Right atrium auricular region (tissue), 2 donors: ENCODE results near the gene SLCO2A1. TPM values are rescaled to one million over a fixed set of nuclear protein-coding genes. Genes with fewer than 3 reads are reported as not detected.

Experiments
- DNase-seq: peaks from one replicate; pipeline ENCODE4 v3.0.0-alpha.2; 2019; ENCODE audit warnings: low spot score
- H3K27ac ChIP-seq, 2 donors: fragments of 200-600 bp; sonication (generic); 1 replicate in 1 of 2; 2 replicates in 1 of 2; pipeline ENCODE4 v1.5.1; 2016 to 2019
- H3K27me3 ChIP-seq, 2 donors: fragments of 200-600 bp; sonication (generic); one replicate each; pipeline versions ENCODE4 v1.5.1 to v1.6.0; 2017 to 2019
- H3K36me3 ChIP-seq: fragments of 200-600 bp; sonication (generic); one replicate; pipeline ENCODE4 v1.5.1; 2016
- H3K4me1 ChIP-seq, 2 donors: fragments of 200-600 bp; sonication (generic); one replicate each; pipeline versions ENCODE4 v1.5.1 to v1.6.0; 2017 to 2019
- H3K4me3 ChIP-seq, 2 donors: fragments of 200-600 bp; sonication (generic); 1 replicate in 1 of 2; 2 replicates in 1 of 2; pipeline ENCODE4 v1.5.1; 2017 to 2019; ENCODE audit warnings: mild to moderate bottlenecking in 1 of 2, moderate library complexity in 1 of 2
- H3K9me3 ChIP-seq, 2 donors: fragments of 200-600 bp; sonication (generic); one replicate each; pipeline ENCODE4 v1.5.1; 2019
- CTCF ChIP-seq, 2 donors: fragments of 200-600 bp; sonication (generic); IDR thresholded peaks; one replicate each; pipeline ENCODE4 v1.5.1; 2019; ENCODE audit warnings: antibody characterized with exemption in 2 of 2
- total RNA-seq, 2 donors: library from RNA; depleted of rRNA; stranded (reverse); fragments of >200 nt; gene quantifications; one replicate each; pipeline ENCODE4 v1.1.0, GENCODE V29; 2016

The SLCO2A1 gene
- total RNA-seq, 2 donors from 2014 or later = 15.1 to 36.4 TPM

- Histone ChIP-seq H3K27me3 (no peaks in the 10 kb centered on the region), H3K9me3 (peaks cover 0 to 2% of the 10 kb centered on the region in 2 donors), H3K36me3 (no peaks in the 10 kb centered on the region), H3K27ac (no peak overlapping the region), H3K4me1 (peaks cover 0 to 7% of the 10 kb centered on the region in 2 donors), H3K4me3 (no peak overlapping the region)
- no peak for DNase-seq
- TF ChIP-seq CTCF (IDR thresholded peaks at IDR 0.05) = no peak
Observed at GRCh38 chr3:134075846-134076245, 46.1 kb upstream of the SLCO2A1 start.

- Histone ChIP-seq H3K4me3 (no peak overlapping the region), H3K9me3 (no peaks in the 10 kb centered on the region), H3K36me3 (no peaks in the 10 kb centered on the region), H3K27me3 (no peaks in the 10 kb centered on the region), H3K4me1 (peaks cover 0 to 9% of the 10 kb centered on the region in 2 donors), H3K27ac (no peak overlapping the region)
- no peak for DNase-seq
- TF ChIP-seq CTCF (IDR thresholded peaks at IDR 0.05) = no peak
Observed at GRCh38 chr3:134075568-134075825, 45.8 kb upstream of the SLCO2A1 start.

- no peaks in the 10 kb centered on the region for H3K36me3 ChIP-seq
- TF ChIP-seq CTCF (IDR thresholded peaks at IDR 0.05) = no peak
- no peaks in the 10 kb centered on the region for H3K9me3 ChIP-seq
- DNase-seq = peak; percentile 43
- H3K27ac ChIP-seq = no peak overlapping the region
- H3K4me1 ChIP-seq = peaks cover 0 to 9% of the 10 kb centered on the region in 2 donors
- H3K4me3 ChIP-seq = no peak overlapping the region
- H3K27me3 ChIP-seq = no peaks in the 10 kb centered on the region
Observed at GRCh38 chr3:134074790-134075567, 45.3 kb upstream of the SLCO2A1 start.

- no peak for DNase-seq
- TF ChIP-seq CTCF (IDR thresholded peaks at IDR 0.05) = no peak
- no peak overlapping the region for H3K4me3 ChIP-seq
- H3K4me1 ChIP-seq = peaks cover 0 to 9% of the 10 kb centered on the region in 2 donors
- no peak overlapping the region for H3K27ac ChIP-seq
- no peaks in the 10 kb centered on the region for H3K27me3 ChIP-seq
- H3K9me3 ChIP-seq = no peaks in the 10 kb centered on the region
- H3K36me3 ChIP-seq = no peaks in the 10 kb centered on the region
Observed at GRCh38 chr3:134074001-134074789, 44.5 kb upstream of the SLCO2A1 start.

GRCh38 chr3:134073583-134073945 is 43.8 kb upstream of the SLCO2A1 start:
- TF ChIP-seq CTCF (IDR thresholded peaks at IDR 0.05) = no peak
- Histone ChIP-seq H3K36me3 (no peaks in the 10 kb centered on the region), H3K4me3 (no peak overlapping the region)

More at GRCh38 chr3:134073583-134073945, 43.8 kb upstream of the SLCO2A1 start:
- peaks cover 0 to 9% of the 10 kb centered on the region in 2 donors for H3K4me1 ChIP-seq
- DNase-seq = no peak
- no peak overlapping the region for H3K27ac ChIP-seq
- no peaks in the 10 kb centered on the region for H3K9me3 ChIP-seq
- no peaks in the 10 kb centered on the region for H3K27me3 ChIP-seq
